ENCODE measurements around the gene MOCS2.

The MOCS2 gene

DNA sequence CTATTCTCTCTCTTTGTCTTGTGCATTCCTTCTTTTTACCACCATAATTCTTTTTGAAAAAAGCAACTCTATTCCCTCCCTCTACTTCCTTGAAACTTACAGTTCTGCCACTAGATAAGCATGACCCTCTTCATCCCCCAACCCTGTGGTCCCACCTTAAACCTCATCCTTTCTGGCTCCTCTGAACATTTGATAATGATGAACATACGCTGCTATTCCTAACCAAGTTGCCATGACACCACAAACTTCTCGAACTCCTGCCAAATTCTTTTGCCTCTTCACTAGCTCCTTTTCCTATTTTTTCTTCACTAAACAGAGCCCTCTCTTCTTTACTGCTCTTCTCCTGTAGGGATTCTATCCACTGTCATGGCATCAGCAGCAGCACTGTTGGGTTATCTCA lies 57.1 kb downstream of the MOCS2 start:
- DNase-seq (ENCODE audit: low read depth, low spot score) = no peak

DNA sequence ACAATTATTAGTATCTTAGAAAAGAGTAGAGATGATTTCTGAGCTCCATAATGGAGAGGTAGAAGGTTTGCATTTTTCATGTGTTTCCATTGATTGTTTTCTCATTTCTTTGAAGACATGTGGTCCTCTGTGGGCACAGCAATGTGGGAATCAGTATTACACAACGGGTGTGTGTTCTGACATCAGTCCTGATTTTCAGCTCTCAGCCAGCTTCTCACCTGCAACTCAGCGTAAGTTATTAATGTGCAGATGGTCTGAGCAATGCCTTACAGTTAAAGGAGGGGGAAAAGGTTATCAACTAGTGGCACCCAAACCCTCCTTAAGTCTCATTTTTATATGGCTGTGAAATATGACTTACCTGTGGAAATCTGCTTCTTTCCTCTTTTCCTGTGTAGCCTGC lies 61.3 kb downstream of the MOCS2 start:
- no peak for DNase-seq (ENCODE audit: low read depth, low spot score)
